Upper lobe of right lung (tissue), 1 donor: ENCODE measurements around the gene ERICH2. TPM values are rescaled to one million over a fixed set of nuclear protein-coding genes. Genes with fewer than 3 reads are reported as not detected.
"Not testable (repeated sequence)": the region's sequence is repeated elsewhere in the genome, so short reads cannot be mapped to it uniquely, and the experiment has no call there.

Experiments
- ATAC-seq: fragments of 200-7000 bp; cut with Tn5 transposase; one replicate; pipeline ENCODE4 v1.9.1; 2020; ENCODE audit warnings: mild to moderate bottlenecking, moderate library complexity
- DNase-seq: peaks from one replicate; pipeline ENCODE4 v3.0.0-alpha.2; 2020
- H3K27ac ChIP-seq: fragments of 200-600 bp; one replicate; pipeline ENCODE4 v1.8.0; 2022
- H3K27me3 ChIP-seq: fragments of 200-600 bp; one replicate; pipeline ENCODE4 v1.8.0; 2022; ENCODE audit warnings: mild to moderate bottlenecking
- H3K36me3 ChIP-seq: fragments of 200-600 bp; one replicate; pipeline ENCODE4 v1.8.0; 2022
- H3K4me1 ChIP-seq: fragments of 200-600 bp; one replicate; pipeline ENCODE4 v1.8.0; 2022
- H3K4me3 ChIP-seq: fragments of 200-600 bp; one replicate; pipeline ENCODE4 v1.8.0; 2022; ENCODE audit warnings: mild to moderate bottlenecking
- H3K9me3 ChIP-seq: fragments of 200-600 bp; one replicate; pipeline ENCODE4 v1.8.0; 2022
- intact Hi-C: fragments of 100-400 bp; cut with DNase I; formaldehyde crosslinking; loops from one replicate; pipeline ENCODE4 v1.11.0; 2022
- long read RNA-seq: library from polyadenylated mRNA; unstranded; transcript quantifications from one replicate; pipeline ENCODE4 v2.0.0, GENCODE V29; 2021
- total RNA-seq: library from RNA; stranded (reverse); fragmentation: NEBNext Ultra II Directional; extraction: Animal tissue kit (Norgen Biotek cat#: 25700); gene quantifications from one replicate; pipeline ENCODE4 v1.2.1, GENCODE V29; 2021
- TF ChIP-seq, protein P1 (sequence below): fragments of 200-600 bp; IDR thresholded peaks from one replicate; pipeline ENCODE4 v1.8.0; 2022; ENCODE audit warnings: antibody characterized with exemption
- donor health status: DM: no; HTN: yes; CAD: no; lungs with severe emphysema.

Gene ERICH2, protein sequence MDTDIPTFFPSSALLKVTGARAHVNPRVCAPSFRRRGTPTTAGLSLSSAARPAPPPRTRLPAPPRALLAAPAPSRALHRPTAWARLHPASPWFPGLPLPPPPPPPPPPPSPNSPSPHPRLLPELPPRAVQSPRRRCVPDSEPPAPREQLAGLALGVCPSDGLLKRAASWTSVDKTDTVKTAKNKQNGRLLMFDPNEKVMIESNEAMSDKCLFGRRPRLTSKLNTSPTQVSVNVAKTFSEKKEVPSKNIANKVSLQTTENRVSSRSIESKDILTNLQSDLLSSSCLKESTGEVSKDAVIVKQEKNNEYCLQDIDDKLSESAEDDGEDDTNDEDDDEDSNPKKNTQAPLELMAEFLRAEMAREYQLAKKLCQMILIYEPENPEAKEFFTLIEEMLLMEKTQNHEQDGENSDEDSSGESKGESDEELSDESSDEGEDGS
- 5.6 TPM for total RNA-seq
- long read RNA-seq, partial matches to known transcripts: 3 of 11 reads
- long read RNA-seq, other reads (novel, unspliced or antisense): 8 of 11 reads

DNA sequence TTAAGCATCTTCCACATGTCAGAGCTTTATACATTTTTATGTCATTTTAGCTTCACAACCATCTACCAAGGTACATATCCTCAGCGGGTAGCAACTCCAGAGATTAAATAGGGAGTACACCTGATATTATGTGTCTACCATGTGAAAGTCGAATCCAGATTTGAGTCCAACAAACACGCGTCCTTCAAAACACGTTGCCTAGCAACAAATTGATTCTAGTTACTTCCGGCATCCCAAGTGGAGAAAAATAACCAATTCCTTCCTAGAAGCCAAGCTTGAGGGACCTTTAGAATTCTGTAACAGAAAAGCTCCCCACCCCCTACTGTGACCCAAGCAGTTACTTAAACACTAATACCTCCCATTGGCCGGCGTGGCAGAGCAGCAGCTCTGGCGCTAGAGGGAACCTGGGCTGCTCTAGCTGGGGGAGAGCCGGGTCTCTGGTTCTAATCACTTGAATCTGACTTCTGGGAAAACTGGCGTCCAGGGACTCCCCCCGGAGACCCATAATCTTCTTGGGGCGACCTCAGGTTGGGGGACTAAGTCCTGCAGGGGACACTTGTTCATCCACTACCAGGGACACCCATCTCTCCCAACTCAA is at the start of gene ERICH2:
TSS of gene ERICH2 (plus strand) at position 371 of the 598 bp plus-strand sequence. CDS start 304 bp downstream, outside the sequence.
- Histone ChIP-seq H3K27ac (peak within 1 kb of the TSS; percentile 79), H3K27me3 (no peaks in the 10 kb centered on the region), H3K4me3 (peak within 1 kb of the TSS; percentile 73), H3K36me3 (no peaks in the 10 kb centered on the region), H3K9me3 (no peaks in the 10 kb centered on the region), H3K4me1 (peaks cover 5% of the 10 kb centered on the region)
- TF ChIP-seq, protein P1, sequence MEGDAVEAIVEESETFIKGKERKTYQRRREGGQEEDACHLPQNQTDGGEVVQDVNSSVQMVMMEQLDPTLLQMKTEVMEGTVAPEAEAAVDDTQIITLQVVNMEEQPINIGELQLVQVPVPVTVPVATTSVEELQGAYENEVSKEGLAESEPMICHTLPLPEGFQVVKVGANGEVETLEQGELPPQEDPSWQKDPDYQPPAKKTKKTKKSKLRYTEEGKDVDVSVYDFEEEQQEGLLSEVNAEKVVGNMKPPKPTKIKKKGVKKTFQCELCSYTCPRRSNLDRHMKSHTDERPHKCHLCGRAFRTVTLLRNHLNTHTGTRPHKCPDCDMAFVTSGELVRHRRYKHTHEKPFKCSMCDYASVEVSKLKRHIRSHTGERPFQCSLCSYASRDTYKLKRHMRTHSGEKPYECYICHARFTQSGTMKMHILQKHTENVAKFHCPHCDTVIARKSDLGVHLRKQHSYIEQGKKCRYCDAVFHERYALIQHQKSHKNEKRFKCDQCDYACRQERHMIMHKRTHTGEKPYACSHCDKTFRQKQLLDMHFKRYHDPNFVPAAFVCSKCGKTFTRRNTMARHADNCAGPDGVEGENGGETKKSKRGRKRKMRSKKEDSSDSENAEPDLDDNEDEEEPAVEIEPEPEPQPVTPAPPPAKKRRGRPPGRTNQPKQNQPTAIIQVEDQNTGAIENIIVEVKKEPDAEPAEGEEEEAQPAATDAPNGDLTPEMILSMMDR: peak; percentile 13
- intact Hi-C loops: no loop called here
- DNase-seq (peak; percentile 79), ATAC-seq (peak; percentile 75)

DNA sequence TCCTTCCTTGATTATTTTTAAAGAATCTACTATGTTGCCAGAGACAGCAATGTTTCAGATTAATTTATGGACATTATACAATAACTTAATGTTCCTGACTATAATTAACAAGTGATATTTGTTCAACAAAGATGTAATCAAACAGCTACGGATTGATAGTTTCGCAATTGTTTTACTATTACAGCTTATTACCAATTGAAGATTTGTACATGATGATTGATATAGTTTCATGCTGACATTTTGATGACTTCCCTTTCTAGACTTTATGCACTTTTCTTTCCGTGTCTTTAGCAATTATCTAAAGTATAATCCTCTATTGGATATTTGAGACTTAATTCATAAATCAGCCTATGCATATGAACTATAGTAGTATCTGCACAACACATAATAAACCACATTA is 48.5 kb upstream of the ERICH2 start:
- H3K27ac ChIP-seq: no peak overlapping the region
- no peak overlapping the region for H3K4me3 ChIP-seq
- no peaks in the 10 kb centered on the region for H3K9me3 ChIP-seq
- H3K27me3 ChIP-seq: peaks cover 33% of the 10 kb centered on the region
- peaks cover 8% of the 10 kb centered on the region for H3K4me1 ChIP-seq
- DNase-seq: no peak
- intact Hi-C loops: no loop called here
- TF ChIP-seq, protein P1: no peak
- no peak for ATAC-seq
- H3K36me3 ChIP-seq: no peaks in the 10 kb centered on the region

DNA sequence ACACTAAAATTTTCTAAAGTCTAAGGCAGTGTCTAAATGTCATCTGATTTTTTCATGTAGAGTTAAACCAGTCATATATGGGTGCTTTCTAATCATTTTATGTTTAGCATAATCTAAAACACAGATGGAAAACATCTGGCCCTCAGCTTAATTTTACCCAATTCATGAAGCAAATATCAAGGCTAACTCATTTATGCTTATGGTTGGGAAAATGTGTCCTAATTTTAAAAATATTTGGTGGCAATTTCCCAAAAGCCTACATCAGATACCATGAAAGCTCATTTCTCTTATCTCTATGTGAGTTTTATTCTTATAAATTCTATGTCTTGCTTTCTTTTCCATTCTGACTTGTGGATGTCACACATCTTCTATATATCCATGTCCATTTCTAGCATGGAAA is 47.9 kb upstream of the ERICH2 start:
- H3K9me3 ChIP-seq: no peaks in the 10 kb centered on the region
- intact Hi-C loops: no loop called here
- H3K4me1 ChIP-seq: peaks cover 3% of the 10 kb centered on the region
- H3K27ac ChIP-seq: no peak overlapping the region
- no peak overlapping the region for H3K4me3 ChIP-seq
- H3K36me3 ChIP-seq: no peaks in the 10 kb centered on the region
- TF ChIP-seq, protein P1: no peak
- ATAC-seq (no peak), DNase-seq (no peak)
- H3K27me3 ChIP-seq: peaks cover 28% of the 10 kb centered on the region

DNA sequence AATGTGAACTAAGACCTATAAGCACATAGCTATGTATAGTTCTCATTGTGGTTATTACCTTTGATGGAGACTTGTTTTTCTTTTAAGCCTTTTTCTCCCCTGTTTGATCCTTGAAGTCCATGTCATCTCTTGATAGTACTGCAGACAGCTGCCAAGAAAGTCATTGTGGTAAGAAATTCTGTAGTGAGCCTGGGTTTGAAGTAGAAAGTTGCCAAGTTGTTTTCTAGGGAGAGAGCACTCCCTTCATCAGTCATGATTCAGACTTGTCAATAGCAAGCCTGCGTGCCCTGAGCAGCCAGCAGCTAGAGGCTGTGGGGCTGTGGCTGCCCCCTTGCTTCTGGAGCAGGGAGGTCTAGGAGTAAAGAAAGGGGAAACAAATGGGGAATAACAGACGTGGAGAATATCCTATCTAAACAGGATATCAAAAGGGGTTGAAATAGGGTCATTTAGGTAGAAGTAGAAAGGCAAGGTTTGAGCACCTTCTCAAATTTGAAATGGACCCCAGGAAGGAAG is 46.7 kb upstream of the ERICH2 start:
- Histone ChIP-seq H3K4me1 (no peaks in the 10 kb centered on the region), H3K9me3 (no peaks in the 10 kb centered on the region), H3K4me3 (no peak overlapping the region), H3K36me3 (no peaks in the 10 kb centered on the region), H3K27me3 (peaks cover 17% of the 10 kb centered on the region), H3K27ac (no peak overlapping the region)
- TF ChIP-seq, protein P1: no peak
- no peak for ATAC-seq
- DNase-seq: no peak
- intact Hi-C loops: no loop called here

DNA sequence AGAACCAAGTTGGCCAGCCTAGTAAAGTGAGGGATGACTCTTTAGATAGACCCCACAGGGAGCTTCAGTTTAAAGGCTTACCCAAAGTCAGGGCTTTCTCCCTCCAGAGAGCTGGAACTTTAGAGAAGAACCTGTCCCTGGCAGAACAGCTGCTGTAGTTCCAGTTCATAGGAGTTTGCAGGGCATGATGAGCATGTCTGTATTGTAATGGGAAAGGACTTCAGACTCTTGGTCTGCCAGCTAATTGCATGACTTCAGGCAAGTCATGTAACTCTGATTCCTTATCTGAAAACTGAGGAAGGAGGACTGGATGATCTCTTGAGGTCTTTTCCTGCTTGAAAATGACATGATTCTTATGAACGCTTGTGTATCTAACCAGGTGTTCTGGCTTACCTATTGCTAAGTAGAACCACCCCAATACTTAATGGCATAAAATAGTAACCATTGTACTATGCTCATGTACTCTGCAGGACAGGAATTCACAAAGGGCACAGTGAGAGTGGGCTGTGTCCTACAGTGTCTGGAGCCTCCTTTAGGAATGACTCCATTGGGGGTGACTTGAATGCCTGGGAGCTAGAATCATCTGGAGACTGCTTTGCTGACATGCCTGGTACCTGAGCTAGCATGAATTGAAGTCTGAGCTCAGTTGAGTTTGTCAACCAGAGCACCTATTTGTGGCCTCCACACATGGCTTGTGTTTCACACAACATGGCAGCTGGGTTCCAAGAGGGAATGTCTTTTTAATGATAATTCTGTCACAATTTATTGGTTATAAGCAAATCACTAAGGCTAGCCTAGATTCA is 36.2 kb upstream of the ERICH2 start:
- Histone ChIP-seq H3K36me3 (no peaks in the 10 kb centered on the region), H3K9me3 (no peaks in the 10 kb centered on the region), H3K27ac (no peak overlapping the region), H3K4me3 (no peak overlapping the region), H3K4me1 (no peaks in the 10 kb centered on the region), H3K27me3 (no peaks in the 10 kb centered on the region)
- TF ChIP-seq, protein P1: no peak
- ATAC-seq (no peak), DNase-seq (no peak)
- intact Hi-C loops: no loop called here

DNA sequence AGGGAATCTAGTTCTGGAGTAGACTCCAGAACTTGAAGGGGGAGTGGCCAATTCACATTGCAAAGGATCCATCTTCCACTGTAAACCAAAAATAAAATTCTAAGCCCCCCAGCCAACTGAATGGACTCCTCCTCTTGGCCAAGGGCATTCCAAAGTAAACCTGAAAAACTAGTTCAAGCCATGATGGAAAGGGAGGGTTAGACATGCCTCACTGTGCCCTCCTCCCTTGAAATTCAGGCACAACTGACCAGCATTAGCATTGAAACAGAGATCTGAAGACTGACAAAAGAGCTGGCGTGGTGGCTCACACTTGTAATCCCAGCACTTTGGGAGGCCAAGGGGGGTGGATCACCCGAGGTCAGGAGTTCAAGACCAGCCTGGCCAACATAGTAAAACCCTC is 35.6 kb upstream of the ERICH2 start:
- not testable (repeated sequence) for ATAC-seq

More for the DNA sequence above, 35.6 kb upstream of the ERICH2 start:
- H3K9me3 ChIP-seq, H3K4me1 ChIP-seq, H3K4me3 ChIP-seq, DNase-seq, H3K36me3 ChIP-seq, H3K27me3 ChIP-seq, H3K27ac ChIP-seq, intact Hi-C loops: not testable (repeated sequence)
